Activated CD4-positive, alpha-beta T cell treated with anti-CD3 and anti-CD28 coated beads for 36 hours (primary cell): Measurements from ENCODE around the gene PDE9A. TPM values are rescaled to one million over a fixed set of nuclear protein-coding genes. Genes with fewer than 3 reads are reported as not detected.

ENCODE experiments used
- ATAC-seq: fragments of 200-7000 bp; cut with Tn5 transposase; one replicate; pipeline ENCODE4 v1.10.0; 2021; ENCODE audit warnings: mild to moderate bottlenecking, moderate library complexity
- CTCF ChIA-PET: fragments of 350-600 bp; sonication (Branson Sonifier 250); formaldehyde crosslinking; loops from one replicate; lab custom pipeline; 2021; ENCODE audit warnings: antibody characterized with exemption; lab: Charles Lee
- POLR2A ChIA-PET: fragments of 350-600 bp; sonication (Branson Sonifier 250); formaldehyde crosslinking; loops from one replicate; lab custom pipeline; 2021; ENCODE audit warnings: antibody characterized with exemption, inconsistent platforms; lab: Charles Lee
- DNase-seq: peaks from one replicate; pipeline ENCODE4 v3.0.0-alpha.2; 2020
- H3K27ac Mint-ChIP-seq: one replicate; pipeline ENCODE4 v1.8.0; 2021; ENCODE audit warnings: mixed read lengths
- H3K27me3 Mint-ChIP-seq: one replicate; pipeline ENCODE4 v1.8.0; 2021; ENCODE audit warnings: mixed read lengths
- H3K36me3 Mint-ChIP-seq: one replicate; pipeline ENCODE4 v1.8.0; 2021; ENCODE audit warnings: low read depth, mixed read lengths
- H3K4me1 Mint-ChIP-seq: one replicate; pipeline ENCODE4 v1.8.0; 2021; ENCODE audit warnings: mixed read lengths
- H3K4me3 Mint-ChIP-seq: one replicate; pipeline ENCODE4 v1.8.0; 2021; ENCODE audit warnings: mild to moderate bottlenecking, moderate library complexity, mixed read lengths
- H3K9me3 Mint-ChIP-seq: one replicate; pipeline ENCODE4 v1.8.0; 2021; ENCODE audit warnings: low read depth, mixed read lengths
- intact Hi-C, 2 experiments: fragments of 100-400 bp; cut with DNase I in 1 of 2; cut with micrococcal nuclease in 1 of 2; formaldehyde crosslinking; loops; one replicate each; pipeline versions ENCODE4 v1.14.2 to v1.15.1; 2022 to 2024; cut with DNase I, micrococcal nuclease
- total RNA-seq, 2 experiments: library from RNA; stranded (reverse); gene quantifications; one replicate each; pipeline ENCODE4 v1.2.3, GENCODE V29; 2021

Gene PDE9A
- total RNA-seq, 2 experiments from 2014 or later: 7.1 to 7.3 TPM

- no peak overlapping the region for H3K27ac Mint-ChIP-seq
- ATAC-seq (no peak), DNase-seq (no peak)
- CTCF ChIA-PET: no interaction called here
- intact Hi-C loops: no loop called here
- no peaks in the 10 kb centered on the region for H3K9me3 Mint-ChIP-seq
- peaks cover 3% of the 10 kb centered on the region for H3K27me3 Mint-ChIP-seq
- no peak overlapping the region for H3K4me3 Mint-ChIP-seq
- POLR2A ChIA-PET: no interaction called here
- no peaks in the 10 kb centered on the region for H3K36me3 Mint-ChIP-seq
- H3K4me1 Mint-ChIP-seq: peaks cover 17% of the 10 kb centered on the region
Measured at GRCh38 chr21:42659416-42660117, 6.1 kb downstream of the PDE9A start.

GRCh38 chr21:42660118-42660470 lies 6.7 kb downstream of the PDE9A start:
- POLR2A ChIA-PET: interaction anchor here (0.6 kb wide), 1 partner anchor 21 kb away, joined by 3 read pairs; no protein-coding TSS in a partner anchor
- intact Hi-C loops: no loop called here
- DNase-seq (no peak), ATAC-seq (no peak)
- Mint-ChIP-seq H3K9me3 (no peaks in the 10 kb centered on the region), H3K4me1 (peaks cover 12% of the 10 kb centered on the region), H3K36me3 (no peaks in the 10 kb centered on the region), H3K4me3 (no peak overlapping the region), H3K27me3 (peaks cover under 1% of the 10 kb centered on the region), H3K27ac (no peak overlapping the region)
- CTCF ChIA-PET: no interaction called here

DNA sequence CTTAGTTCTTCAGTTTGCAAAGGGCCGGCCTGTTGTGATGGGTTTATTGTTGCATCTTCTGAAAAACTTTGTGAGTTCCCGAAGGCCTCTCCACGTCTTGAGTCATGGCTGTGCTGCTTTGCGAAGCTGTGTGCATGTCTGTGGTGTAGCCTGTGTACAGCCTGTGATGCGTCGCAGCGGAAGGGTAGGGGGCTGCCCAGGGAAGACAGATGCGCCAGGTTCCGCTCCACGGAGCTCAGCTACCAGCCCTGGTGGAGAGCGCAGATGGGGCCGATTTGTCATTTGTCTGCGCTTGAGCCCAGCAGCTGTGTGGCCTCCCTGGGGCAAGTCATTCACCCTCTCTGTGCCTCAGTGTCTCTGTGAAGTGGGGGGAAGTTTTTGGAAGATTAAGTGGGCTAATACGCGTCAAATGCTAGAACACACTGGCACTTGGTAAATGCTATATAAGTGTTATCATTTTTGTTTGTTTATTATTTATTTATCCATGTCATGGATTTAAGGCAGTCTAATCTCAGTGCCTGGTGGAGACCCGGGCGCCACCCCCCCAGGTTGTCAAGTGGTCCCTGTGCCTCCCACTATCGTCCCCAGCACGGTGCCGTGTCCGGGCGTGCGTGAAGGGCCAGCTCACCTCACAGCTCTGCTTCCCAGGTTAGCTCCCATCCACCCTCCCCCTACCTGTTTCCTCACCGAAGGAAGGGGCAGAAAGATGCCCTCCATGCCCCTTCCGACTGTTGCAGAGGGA lies 8.4 kb downstream of the PDE9A start:
- intact Hi-C loops: no loop called here
- Mint-ChIP-seq H3K36me3 (no peaks in the 10 kb centered on the region), H3K4me1 (peaks cover 2% of the 10 kb centered on the region), H3K9me3 (no peaks in the 10 kb centered on the region), H3K27ac (no peak overlapping the region), H3K4me3 (no peak overlapping the region), H3K27me3 (no peaks in the 10 kb centered on the region)
- DNase-seq (no peak), ATAC-seq (no peak)
- POLR2A ChIA-PET: no interaction called here
- CTCF ChIA-PET: no interaction called here

GRCh38 chr21:42662430-42663199 lies 9.2 kb downstream of the PDE9A start:
- Mint-ChIP-seq H3K27ac (no peak overlapping the region), H3K4me1 (peaks cover 2% of the 10 kb centered on the region), H3K4me3 (no peak overlapping the region), H3K27me3 (no peaks in the 10 kb centered on the region), H3K36me3 (no peaks in the 10 kb centered on the region), H3K9me3 (no peaks in the 10 kb centered on the region)
- ChIA-PET POLR2A (no interaction called here), CTCF (no interaction called here)
- intact Hi-C loops: no loop called here
- no peak for ATAC-seq
- DNase-seq: no peak

DNA sequence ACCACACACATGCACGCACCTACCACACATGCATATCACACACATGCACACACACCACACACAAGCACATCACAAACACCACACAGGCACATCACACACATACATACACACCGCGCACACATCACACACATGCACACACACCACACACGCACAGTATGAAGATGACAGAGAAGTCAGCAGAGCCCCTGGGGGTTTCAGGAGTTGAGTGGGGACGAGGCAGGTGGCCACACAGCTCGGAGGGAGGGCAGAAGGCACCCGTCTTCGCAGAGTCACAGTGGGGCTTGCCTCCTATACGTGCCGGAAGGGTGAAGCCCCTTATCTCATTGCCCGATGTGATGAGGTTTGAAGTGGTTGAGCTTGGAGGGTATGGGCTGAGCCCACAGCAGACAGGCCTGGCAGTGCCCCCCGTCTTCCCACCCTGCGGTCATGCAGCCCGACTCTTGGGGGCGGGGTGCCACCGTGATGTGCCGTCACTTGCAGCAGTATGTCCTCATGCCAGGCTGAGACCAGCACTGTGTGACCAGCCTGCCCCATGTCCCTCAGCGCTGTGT lies 9.9 kb downstream of the PDE9A start:
- Mint-ChIP-seq H3K27me3 (no peaks in the 10 kb centered on the region), H3K4me3 (no peak overlapping the region), H3K9me3 (no peaks in the 10 kb centered on the region), H3K36me3 (no peaks in the 10 kb centered on the region), H3K4me1 (peaks cover 2% of the 10 kb centered on the region), H3K27ac (no peak overlapping the region)
- POLR2A ChIA-PET: no interaction called here
- DNase-seq (no peak), ATAC-seq (no peak)
- intact Hi-C loops: no loop called here
- CTCF ChIA-PET: interaction anchor here (0.7 kb wide), 1 partner anchor 43 kb away, joined by 3 read pairs; no protein-coding TSS in a partner anchor

GRCh38 chr21:42663860-42664535 lies 10.6 kb downstream of the PDE9A start:
- CTCF ChIA-PET: interaction anchor here (0.7 kb wide), 1 partner anchor 43 kb away, joined by 3 read pairs; no protein-coding TSS in a partner anchor
- no peak for DNase-seq
- H3K27me3 Mint-ChIP-seq: no peaks in the 10 kb centered on the region
- no peaks in the 10 kb centered on the region for H3K9me3 Mint-ChIP-seq
- intact Hi-C loops: no loop called here
- no peaks in the 10 kb centered on the region for H3K4me1 Mint-ChIP-seq
- no peak overlapping the region for H3K4me3 Mint-ChIP-seq
- H3K36me3 Mint-ChIP-seq: no peaks in the 10 kb centered on the region
- POLR2A ChIA-PET: no interaction called here
- ATAC-seq: no peak
- H3K27ac Mint-ChIP-seq: no peak overlapping the region

DNA sequence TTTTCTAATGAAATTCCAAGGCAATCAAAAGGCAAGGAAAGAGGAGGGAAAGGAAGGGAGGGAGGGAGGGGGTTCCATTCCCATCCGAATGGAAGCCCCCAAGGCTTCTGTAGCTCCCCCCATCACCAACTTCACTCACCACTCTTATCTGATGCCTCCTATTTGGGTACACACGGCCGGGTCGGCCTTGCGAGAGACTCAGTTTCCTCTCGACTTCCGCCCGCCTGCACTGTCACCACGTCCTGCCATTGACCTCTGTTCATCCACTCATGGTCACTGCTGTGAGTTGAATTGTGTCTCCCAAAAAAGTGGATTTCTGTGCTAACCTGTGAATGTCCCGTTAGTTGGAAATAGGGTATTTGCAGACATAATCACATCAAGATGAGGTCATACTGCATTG lies 11.2 kb downstream of the PDE9A start:
- DNase-seq (no peak), ATAC-seq (no peak)
- H3K4me1 Mint-ChIP-seq: no peaks in the 10 kb centered on the region
- H3K27ac Mint-ChIP-seq: no peak overlapping the region
- intact Hi-C loops: no loop called here
- POLR2A ChIA-PET: no interaction called here
- no peaks in the 10 kb centered on the region for H3K27me3 Mint-ChIP-seq
- H3K9me3 Mint-ChIP-seq: no peaks in the 10 kb centered on the region
- no peak overlapping the region for H3K4me3 Mint-ChIP-seq
- no peaks in the 10 kb centered on the region for H3K36me3 Mint-ChIP-seq
- CTCF ChIA-PET: no interaction called here

DNA sequence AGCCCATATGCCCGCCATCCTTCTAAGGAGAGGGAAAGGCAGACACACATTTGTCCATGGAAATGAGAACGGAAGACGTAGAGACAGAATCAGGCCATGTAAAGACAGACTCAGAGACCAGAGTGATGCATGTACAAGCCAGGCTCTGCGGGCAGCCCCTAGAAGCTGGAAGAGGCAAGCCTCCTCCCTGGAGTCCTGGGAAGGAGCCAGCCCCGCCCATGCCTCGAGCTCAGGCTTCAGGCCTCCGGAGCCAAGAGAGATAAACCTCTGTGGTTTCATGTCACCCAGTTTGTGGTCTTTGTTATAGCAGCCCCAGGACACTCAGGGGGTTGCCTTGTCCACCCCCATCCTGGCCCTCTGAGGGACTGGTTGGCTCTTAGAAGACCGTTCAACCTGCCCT lies 11.6 kb downstream of the PDE9A start:
- Mint-ChIP-seq H3K9me3 (no peaks in the 10 kb centered on the region), H3K4me1 (no peaks in the 10 kb centered on the region), H3K4me3 (no peak overlapping the region), H3K27me3 (no peaks in the 10 kb centered on the region), H3K36me3 (no peaks in the 10 kb centered on the region), H3K27ac (no peak overlapping the region)
- CTCF ChIA-PET: no interaction called here
- DNase-seq: no peak
- intact Hi-C loops: no loop called here
- ATAC-seq: no peak
- POLR2A ChIA-PET: no interaction called here

DNA sequence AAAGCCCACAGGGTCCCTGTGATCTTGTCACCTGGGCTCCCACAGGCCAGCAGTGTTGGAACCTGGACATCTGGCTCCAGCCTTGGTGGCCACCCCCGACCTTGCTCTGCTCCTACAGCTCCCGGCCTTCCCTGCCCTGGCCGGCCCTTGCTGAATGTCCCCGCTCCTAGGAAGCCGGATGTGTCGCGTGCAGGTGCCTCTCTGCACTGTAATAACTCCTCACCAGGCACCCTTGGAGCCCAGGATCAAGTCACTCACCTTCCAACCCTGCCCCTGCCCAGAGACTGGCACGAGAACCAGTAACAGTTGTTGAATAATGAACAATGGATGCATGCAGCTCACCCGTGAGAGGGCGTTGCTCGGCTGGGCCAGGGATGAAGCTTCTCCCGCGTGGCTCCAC lies 12.1 kb downstream of the PDE9A start:
- no peak overlapping the region for H3K27ac Mint-ChIP-seq
- intact Hi-C loops: no loop called here
- CTCF ChIA-PET: interaction anchor here (0.7 kb wide), 1 partner anchor 152 kb away, joined by 3 read pairs; no protein-coding TSS in a partner anchor

DNA sequence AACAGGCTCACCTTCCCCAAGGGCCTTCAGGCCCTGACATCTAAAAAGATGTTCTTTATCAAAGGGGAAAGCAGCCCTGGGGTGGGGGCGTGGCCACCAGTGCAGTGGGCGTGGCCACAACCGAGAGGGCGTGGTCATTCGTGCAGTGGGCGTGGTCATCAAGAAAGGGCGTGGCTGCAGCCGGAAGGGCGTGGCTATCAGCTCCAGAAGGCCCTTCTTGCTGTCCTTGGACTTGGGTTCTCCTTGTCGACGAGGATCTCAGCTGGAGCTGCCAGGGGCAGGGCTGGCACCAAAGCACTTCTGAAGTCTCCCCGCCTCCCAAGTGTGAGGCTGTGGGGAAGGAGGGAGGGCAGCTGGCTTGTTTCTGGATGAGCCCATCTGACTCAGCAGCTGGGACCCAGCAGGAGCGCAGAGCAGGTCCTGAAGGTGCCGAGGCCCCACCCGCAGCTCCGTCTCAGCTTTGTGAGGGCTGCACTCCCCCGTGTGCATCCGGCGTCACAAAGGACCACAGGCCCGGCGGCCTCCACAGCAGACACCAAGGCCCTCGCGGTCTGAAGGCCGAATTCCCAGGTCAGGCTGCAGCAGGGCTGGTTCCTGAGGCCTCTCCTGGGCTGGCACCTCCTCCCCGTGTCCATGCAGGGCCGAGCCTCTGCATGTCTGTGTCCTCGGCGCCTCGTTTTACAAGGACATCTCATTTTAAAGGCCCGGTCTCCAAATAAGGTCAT lies 12.8 kb downstream of the PDE9A start:
- H3K27me3 Mint-ChIP-seq: no peaks in the 10 kb centered on the region
- H3K4me1 Mint-ChIP-seq: no peaks in the 10 kb centered on the region
- ChIA-PET POLR2A (no interaction called here), CTCF (interaction anchor here (0.7 kb wide), 1 partner anchor 152 kb away, joined by 3 read pairs; no protein-coding TSS in a partner anchor)
- intact Hi-C loops: no loop called here
- no peak overlapping the region for H3K27ac Mint-ChIP-seq
- H3K36me3 Mint-ChIP-seq: no peaks in the 10 kb centered on the region
- H3K4me3 Mint-ChIP-seq: no peak overlapping the region
- ATAC-seq: peak; percentile 61
- H3K9me3 Mint-ChIP-seq: no peaks in the 10 kb centered on the region
- peak; percentile 64 for DNase-seq

More for the DNA sequence above, 12.1 kb downstream of the PDE9A start:
- H3K27me3 Mint-ChIP-seq: no peaks in the 10 kb centered on the region
- H3K4me1 Mint-ChIP-seq: no peaks in the 10 kb centered on the region
- DNase-seq (no peak), ATAC-seq (no peak)
- H3K36me3 Mint-ChIP-seq: no peaks in the 10 kb centered on the region
- H3K4me3 Mint-ChIP-seq: no peak overlapping the region
- H3K9me3 Mint-ChIP-seq: no peaks in the 10 kb centered on the region
- POLR2A ChIA-PET: no interaction called here
